Inferior parietal cortex (tissue), 1 donor: ENCODE results near the gene G3BP1.
"Not testable (repeated sequence)": the region's sequence is repeated elsewhere in the genome, so short reads cannot be mapped to it uniquely, and the experiment has no call there.

Experiments used
- DNase-seq: peaks from one replicate; pipeline ENCODE4 v3.0.0-alpha.2; 2016; ENCODE audit errors: extremely low spot score

G3BP1 gene

GRCh38 chr5:151860867-151861266 lies 89.1 kb downstream of the G3BP1 start:
- DNase-seq = not testable (repeated sequence)
